GM20431 (cell line): ENCODE results near the gene CAMK2D.

ENCODE experiments used
- in situ Hi-C: fragments of 300-500 bp; cut with MseI, MboI; formaldehyde crosslinking; loops from one replicate; pipeline ENCODE4 v1.15.0; 2020; ENCODE audit warnings: low sequenced_read_pairs; ENCODE audit not compliant: unreplicated experiment

The CAMK2D gene

GRCh38 chr4:113620032-113620431 lies 141.5 kb downstream of the CAMK2D start:
- in situ Hi-C loops = no loop called here

DNA sequence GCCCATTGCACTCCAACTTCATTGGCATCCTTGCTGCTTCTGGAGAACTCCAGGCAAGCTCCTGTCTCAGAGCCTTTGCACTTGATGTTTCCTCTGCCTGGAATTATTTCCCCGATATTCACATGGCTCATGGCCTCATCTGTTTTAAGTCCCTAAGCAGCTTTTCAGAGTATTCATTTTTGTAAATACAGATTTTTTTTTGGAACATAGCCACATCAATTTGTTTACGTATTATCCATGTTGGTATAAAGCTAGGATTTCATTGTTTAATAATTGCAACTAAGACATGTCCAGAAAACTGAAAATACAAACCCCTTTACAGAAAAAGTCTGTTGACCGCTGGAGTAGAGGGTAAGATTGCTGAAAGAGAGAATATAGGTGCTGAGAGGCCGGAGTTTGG lies 142.0 kb downstream of the CAMK2D start:
- in situ Hi-C loops = no loop called here

DNA sequence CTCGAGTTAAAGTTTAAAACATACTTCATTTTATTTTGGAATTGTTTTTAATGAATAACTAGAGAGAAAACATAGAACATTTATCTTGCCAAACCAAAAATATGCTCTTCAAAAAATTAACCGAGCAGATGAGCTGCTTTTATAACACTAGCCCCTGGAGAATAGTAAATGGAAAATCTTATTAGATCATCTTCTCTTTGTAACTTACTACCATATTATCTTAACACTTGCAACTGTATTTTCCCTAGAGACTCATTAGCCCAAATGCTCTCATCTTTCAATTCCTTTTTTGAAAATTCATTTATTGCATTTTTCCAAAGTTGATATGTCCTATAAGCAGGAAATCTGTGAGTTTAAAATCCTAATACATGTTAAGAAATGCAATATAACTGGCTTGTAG lies 143.3 kb downstream of the CAMK2D start:
- in situ Hi-C loops = no loop called here

DNA sequence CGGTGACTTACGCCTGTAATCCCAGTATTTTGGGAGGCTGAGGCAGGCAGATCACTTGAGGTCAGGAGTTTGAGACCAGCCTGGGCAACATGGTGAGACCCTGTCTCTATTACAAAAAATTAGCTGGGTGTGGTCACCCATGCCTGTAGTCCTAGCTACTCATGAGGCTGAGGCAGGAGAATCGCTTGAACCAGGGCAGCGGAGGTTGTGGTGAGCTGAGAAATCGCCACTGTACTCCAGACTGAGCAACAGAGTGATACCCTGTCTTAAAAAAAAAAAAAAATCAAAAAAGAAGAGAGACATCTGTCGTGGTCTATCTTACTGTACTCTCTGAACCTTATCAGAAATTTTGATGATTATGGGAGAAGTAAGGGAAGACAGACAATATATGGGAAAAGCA lies 144.3 kb downstream of the CAMK2D start:
- in situ Hi-C loops = no loop called here

DNA sequence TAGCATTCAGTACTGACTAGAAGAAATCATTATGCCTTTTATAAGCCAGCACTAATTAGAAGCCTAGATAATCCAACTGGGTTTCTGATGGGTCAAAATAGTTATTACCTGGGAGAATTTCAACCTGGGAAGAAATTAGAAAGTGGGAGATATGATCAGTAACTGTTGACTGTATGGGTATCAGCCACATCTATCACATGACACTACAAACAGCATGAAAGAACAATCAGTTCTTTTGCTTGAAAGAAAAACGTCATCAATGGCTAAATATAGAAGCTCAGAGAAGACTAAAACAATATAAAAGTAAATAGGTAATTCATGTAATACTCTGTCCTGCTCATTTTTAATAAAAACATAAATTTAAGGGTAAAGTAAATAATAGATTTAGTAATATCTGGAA lies 145.1 kb downstream of the CAMK2D start:
- in situ Hi-C loops = no loop called here

DNA sequence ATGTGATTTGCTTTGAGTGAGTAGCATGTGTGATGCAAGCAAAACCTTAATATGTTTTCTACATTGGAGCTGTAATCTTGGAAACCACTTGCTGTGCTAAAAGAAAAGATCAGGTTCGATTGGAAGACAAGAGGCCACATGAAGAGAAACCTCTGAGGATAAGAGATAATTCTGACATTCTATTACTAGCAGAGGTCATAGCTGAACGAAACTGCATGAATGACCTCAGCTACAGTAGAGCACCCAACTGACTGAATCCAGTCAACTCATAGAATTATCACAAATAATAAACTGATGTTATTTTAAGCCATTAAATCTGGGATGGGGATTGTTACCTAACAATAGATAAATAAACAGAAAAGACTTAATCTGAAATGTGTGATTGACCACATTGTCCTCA lies 147.1 kb downstream of the CAMK2D start:
- in situ Hi-C loops = no loop called here

DNA sequence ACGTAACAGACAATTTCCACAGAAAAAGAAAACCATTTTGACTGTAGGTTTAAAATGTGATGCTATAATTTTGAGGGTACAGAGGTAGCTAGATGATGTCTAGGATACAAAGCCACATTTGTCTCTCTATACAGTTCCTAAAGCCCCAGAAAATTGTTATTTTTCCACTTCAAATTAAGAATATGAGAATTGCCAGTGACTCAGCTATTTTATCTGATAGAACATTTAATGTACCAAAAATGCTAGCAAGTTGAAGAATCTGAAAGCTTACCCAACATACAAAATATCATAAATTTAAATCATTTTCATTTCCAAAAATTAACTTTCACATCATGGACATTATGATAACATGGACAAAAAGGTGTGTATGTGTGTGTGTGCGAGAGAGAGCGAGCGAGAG lies 148.0 kb downstream of the CAMK2D start:
- in situ Hi-C loops = no loop called here

DNA sequence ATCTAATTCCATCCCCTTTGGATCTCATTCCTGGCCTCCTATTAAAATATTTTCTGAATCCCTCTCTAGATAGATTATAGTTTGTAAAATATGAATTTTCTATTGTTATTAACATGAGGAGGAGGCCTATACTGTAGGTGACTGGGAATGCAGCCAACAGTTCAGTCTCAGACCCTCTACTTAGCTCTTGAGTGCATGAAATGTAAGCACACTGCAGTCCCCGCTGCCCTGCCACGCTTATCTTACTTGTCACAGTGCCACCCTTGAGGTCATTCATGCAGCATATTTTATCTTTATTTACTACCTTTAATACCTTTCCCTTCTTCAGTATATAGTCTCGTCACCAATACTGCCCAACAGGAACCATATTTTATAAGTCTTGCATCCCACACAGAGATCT lies 151.0 kb downstream of the CAMK2D start:
- in situ Hi-C loops = no loop called here

- in situ Hi-C loops = no loop called here
These were observed 153.5 kb downstream of the CAMK2D start for GRCh38 chr4:113607998-113608397.

GRCh38 chr4:113607147-113607720 lies 154.3 kb downstream of the CAMK2D start:
- in situ Hi-C loops = no loop called here

GRCh38 chr4:113604955-113605354 lies 156.6 kb downstream of the CAMK2D start:
- in situ Hi-C loops = no loop called here

GRCh38 chr4:113603911-113604310 lies 157.6 kb downstream of the CAMK2D start:
- in situ Hi-C loops = no loop called here

DNA sequence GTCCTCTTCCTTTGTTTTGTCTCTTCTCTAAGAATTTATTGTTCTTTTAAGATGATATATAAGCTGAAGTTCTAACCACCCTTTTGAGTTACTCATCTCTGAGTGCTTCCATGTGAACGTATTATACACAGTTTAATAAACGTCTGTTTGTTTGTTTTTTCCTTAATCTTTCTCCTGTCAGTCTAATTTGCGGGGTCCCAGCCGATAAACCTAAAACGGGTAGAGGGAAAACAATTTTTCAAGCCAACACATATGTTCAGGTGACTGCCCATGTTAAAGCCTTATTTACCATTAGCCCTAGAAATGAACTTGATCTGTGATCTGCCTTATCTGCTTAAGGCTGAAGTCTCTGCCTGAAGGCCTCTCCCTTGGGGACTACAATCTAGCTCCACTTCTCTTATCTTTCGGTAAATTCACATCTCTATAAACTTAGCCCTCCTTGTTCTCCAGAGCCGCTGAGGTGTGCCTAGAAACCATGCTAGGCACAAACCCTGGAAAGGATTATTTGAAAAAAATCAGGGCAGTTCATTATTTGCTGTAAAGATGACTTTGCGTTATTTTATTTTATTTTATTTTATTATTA lies 158.8 kb downstream of the CAMK2D start:
- in situ Hi-C loops = no loop called here

DNA sequence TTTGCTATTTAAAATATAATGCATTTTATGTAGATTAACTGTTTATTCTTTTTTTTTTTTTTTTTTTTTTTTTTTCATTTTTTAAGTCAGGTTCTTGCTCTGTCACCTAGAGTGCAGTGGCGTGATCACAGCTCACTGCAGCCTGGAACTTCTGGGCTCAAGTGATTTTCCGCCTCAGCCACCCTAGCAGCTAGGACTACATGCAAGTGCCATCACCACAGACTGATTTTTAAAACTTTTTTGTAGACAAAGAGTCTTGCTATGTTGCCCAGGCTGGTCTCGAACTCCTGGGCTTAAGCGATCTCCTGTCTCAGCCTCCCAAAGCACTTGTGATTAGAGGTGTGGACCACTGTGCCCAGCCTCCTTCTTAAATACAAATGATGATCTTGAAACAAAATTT lies 159.9 kb downstream of the CAMK2D start:
- in situ Hi-C loops = no loop called here

DNA sequence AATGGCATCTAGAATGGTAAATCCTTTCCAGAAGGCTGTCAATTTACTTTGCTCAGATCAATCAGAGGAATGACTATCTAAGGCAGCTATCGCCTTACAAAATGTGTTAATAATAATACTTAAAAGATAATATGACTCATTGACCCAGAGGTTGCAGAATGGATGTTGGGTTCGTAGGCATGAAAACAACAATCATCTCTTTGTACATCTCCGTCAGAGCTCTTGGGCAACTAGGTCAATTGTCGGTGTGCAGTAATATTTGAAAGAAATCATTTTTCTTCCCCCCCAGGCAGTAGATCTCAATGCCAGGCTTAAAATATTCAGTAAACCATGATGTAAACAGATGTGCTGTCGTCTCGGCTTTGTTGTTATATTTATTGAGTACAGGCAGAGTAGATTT lies 165.1 kb downstream of the CAMK2D start:
- in situ Hi-C loops = no loop called here

DNA sequence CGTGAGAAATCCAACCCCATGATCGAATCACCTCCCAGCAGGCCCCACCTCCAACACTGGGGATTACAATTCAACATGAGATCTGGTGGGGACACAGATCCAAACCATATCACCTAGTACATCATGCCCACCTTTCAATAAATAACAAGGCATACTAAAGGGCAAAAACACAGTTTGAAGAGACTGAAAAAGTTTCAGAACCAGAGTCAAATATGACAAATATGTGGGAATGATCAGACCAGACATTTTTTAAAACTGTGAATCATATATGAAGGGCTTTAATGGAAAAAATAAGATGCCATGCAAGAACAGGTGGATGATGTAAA lies 167.3 kb downstream of the CAMK2D start:
- in situ Hi-C loops = no loop called here

- in situ Hi-C loops = no loop called here
These were observed 167.9 kb downstream of the CAMK2D start for GRCh38 chr4:113593400-113594230.

GRCh38 chr4:113591982-113592381 lies 169.6 kb downstream of the CAMK2D start:
- in situ Hi-C loops = no loop called here

DNA sequence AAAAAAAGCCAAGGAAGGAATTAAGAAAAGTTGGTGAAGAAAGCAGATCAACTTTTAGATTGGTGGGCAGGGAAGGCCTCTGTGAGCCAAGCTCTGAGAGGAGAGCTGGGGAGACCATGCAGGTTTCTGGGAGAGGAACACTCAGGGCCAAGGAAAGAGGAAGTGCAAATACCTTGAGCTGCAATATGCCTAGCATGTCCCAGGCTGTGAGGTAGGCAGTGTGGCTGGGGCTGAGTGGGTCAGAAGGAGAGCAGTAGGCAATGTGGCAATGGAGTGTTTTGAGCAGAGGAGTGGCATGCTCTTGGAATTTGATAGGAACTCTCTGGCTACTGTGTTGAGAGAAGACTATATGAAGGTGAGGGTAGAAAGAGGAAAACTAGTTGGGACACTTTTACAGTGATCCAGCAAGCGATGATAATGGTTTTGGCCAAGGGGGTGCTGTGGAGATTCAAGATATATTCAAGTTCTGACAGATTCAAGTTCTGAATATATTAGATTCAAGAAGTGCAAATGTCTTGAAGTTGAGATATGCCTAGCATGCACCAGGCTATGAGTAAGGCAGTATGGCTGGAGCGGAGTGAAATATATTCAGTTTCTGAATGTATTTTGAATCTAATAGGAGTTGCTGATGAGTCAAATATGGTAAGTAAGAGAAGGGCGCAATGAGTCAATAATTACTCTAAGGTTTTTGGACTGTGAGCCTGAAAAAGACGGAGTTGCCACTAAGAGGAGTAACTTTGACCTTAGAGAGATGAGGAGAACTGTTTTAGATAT lies 172.5 kb downstream of the CAMK2D start:
- in situ Hi-C loops = no loop called here

DNA sequence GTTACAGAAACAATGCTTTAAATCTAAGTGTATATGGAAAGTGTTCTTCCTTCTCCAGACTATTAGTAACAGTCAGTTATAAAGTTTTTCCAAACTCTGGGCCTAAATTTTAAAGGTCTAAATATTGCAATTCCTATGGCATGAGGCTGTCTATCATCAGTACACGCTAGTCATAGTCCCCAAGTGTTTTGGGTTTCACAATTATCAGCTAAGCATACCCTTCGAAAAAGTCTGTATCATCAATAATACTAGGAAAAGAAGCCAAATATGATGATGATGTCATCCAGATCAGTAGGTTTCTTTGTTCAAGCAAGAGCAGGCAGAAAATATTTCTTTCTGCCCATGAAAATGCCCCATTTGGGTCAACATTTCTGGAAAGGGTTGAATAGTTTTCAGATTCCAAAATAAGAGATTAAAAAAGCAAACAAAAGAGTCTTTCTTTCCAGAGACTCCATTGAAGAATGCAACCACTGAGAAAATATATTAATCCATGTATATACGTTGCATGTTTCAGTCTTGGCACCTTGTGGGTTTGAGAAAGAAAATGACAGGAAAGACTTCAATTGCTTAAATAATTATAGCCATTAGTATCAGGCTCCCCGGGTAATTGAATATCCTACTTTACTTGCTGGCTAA lies 173.8 kb downstream of the CAMK2D start:
- in situ Hi-C loops = no loop called here

- in situ Hi-C loops = no loop called here
These were observed 174.4 kb downstream of the CAMK2D start for GRCh38 chr4:113587156-113587555.
